GM12801 (cell line): ENCODE data around the gene RUBCN.

ENCODE experiments used
- CTCF ChIP-seq: IDR thresholded peaks from one replicate; pipeline ENCODE4 v1.5.1; 2011; ENCODE audit warnings: control low read depth; ENCODE audit not compliant: insufficient read length; ENCODE audit errors: extremely low read depth

RUBCN gene

GRCh38 chr3:197711973-197712707 is 24.6 kb downstream of the RUBCN start:
- no peak for TF ChIP-seq CTCF

DNA sequence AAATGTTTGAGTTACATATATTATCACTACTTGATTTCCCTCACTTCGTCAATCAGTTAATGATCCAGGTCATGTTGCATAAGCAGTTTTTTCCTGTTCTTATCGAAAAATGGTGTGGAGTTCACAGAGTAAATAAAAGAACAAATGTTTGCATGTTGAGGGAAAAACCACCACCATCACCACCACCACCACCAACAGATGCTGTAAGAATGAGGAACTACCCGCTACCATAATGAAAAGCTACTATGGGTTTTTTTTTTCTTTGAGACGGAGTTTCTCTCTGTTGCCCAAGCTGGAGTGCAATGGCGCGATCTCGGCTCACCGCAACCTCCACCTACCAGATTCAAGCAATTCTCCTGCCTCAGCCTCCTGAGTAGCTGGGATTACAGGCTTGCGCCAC is 27.6 kb downstream of the RUBCN start:
- no peak for TF ChIP-seq CTCF

DNA sequence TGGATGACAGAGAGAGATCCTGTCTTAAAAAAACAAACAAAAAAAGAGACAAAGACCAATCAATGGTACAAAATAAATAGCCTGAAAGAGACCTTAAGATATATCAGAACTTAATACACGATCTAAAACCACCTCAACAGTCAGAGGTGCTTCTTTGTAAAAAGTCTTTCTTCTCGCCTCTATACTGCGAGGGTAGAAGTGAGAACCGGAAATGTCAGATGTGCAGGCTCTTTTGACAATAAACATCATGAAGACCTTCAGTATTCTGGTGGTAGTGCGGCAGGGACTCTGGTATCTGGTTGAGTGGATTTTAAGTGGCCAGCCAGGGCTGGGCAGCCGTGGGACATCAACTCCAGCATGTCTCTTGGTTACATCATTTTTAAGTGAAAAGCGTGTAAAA is 30.0 kb downstream of the RUBCN start:
- no peak for TF ChIP-seq CTCF

DNA sequence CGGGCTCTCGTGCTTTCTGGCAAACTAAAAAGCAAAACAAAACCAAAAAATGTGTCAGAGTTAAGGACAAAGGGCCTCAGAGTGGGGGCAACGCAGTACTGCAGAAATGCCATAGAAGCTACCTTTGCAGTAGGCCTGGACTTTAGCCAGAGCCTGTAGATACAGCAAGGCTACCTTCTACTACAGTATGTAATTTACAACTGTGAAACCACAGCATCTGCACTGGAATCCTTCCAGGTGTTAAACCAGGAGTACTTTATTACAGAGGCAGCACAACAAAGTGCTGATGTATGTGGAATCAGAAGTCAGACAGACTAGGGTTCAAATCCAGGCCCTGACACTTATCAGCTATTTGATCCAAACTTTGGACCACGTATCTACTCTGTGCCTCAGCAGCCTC is 34.9 kb downstream of the RUBCN start:
- no peak for TF ChIP-seq CTCF

DNA sequence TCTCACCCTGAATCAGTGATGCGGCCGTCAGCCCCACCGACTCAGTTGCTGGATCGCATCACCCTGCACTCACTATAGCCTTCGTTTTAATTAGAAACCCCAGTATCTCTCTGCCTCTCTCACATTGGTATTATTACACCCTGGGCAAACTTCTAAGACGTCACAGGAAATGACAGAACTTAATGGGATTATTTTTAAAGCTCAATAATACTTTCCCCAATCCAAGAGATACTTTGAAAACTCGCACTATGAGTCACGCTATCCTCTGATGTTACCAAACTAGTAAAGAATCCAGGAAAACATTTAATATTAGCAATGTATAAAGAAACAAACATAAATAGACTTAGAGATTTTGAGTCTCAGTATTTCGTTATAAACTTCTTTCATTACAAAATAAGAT is 36.6 kb downstream of the RUBCN start:
- no peak for TF ChIP-seq CTCF

GRCh38 chr3:197697355-197697754 is 39.3 kb downstream of the RUBCN start:
- TF ChIP-seq CTCF: no peak

GRCh38 chr3:197694251-197694650 is 42.5 kb downstream of the RUBCN start:
- TF ChIP-seq CTCF: no peak
